ENCODE results near the gene NKAIN2. TPM values are rescaled to one million over a fixed set of nuclear protein-coding genes. Genes with fewer than 3 reads are reported as not detected.
"Not testable (repeated sequence)": the region's sequence is repeated elsewhere in the genome, so short reads cannot be mapped to it uniquely, and the experiment has no call there.

The NKAIN2 gene
- polyA plus RNA-seq, 1 donor (not counting 4 experiments of a cell fraction or from before 2014, with no cell fraction given) = 0.13 TPM

DNA sequence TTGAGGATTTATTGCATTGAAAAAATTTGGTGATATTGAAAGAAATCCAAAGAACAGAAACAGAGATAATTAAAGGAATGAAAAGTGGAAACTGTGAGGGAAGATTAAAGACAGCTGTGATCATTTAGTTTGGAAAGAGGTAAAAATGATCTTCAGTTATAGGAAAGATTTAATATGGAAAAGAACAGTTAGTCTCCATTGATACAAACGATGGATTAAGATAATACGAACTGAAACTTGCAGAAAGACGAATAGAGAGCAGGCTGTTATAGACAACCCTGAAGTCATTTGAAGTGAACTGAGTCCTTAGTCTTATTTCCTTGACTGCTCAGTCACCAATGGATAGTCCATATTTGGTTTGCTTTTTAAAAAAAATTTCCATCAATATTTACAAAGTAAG lies 360.0 kb downstream of the NKAIN2 start:
- no peak for FAIRE-seq

DNA sequence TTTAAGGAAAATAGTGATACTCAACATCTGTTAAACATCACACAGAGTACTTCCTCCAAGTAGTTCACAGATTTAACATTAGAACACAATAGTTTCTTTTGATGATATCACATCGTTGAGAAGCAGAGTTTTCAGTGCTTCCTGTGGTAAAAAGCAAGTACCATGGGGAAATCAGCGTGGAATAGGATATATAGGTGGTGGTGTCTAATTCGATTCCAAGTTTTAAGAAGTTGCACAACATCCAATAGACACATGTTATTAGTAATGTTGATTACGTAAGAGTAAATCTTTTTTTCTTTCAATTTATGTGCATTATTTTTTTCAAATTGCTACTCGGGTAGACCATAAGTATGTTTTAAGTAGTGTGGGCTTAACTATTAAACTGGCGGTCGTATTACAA lies 360.7 kb downstream of the NKAIN2 start:
- no peaks in the 10 kb centered on the region for H3K9me3 ChIP-seq (ENCODE audit: control insufficient read depth, low read depth, low read length)
- H3K27ac ChIP-seq (ENCODE audit: control insufficient read depth, insufficient read depth, low read length) = no peak overlapping the region
- dilution Hi-C loops (cut with MboI; ENCODE audit: extremely low pct_ligation_motif_present, low sequenced_read_pairs) = no loop called here
- no peak for DNase-seq (ENCODE audit: low read depth, low spot score)
- FAIRE-seq = no peak
- TF ChIP-seq, protein P1, sequence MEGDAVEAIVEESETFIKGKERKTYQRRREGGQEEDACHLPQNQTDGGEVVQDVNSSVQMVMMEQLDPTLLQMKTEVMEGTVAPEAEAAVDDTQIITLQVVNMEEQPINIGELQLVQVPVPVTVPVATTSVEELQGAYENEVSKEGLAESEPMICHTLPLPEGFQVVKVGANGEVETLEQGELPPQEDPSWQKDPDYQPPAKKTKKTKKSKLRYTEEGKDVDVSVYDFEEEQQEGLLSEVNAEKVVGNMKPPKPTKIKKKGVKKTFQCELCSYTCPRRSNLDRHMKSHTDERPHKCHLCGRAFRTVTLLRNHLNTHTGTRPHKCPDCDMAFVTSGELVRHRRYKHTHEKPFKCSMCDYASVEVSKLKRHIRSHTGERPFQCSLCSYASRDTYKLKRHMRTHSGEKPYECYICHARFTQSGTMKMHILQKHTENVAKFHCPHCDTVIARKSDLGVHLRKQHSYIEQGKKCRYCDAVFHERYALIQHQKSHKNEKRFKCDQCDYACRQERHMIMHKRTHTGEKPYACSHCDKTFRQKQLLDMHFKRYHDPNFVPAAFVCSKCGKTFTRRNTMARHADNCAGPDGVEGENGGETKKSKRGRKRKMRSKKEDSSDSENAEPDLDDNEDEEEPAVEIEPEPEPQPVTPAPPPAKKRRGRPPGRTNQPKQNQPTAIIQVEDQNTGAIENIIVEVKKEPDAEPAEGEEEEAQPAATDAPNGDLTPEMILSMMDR (optimal IDR thresholded peaks at IDR 0.05 in 1 of 3, IDR thresholded peaks at IDR 0.05 in 1 of 3, conservative IDR thresholded peaks at IDR 0.05 in 1 of 3; ENCODE audit: extremely low read depth in 1 of 3, insufficient read depth in 2 of 3, low read length in 3 of 3) = no peak
- TF ChIP-seq EZH2 (IDR thresholded peaks at IDR 0.05; ENCODE audit: low read length) = no peak
- no peaks in the 10 kb centered on the region for H4K20me1 ChIP-seq (ENCODE audit: control insufficient read depth, extremely low read depth, insufficient read depth, low read length)
- no peaks in the 10 kb centered on the region for H3K4me1 ChIP-seq (ENCODE audit: control insufficient read depth, extremely low read depth, insufficient read depth, low read length)
- no peak overlapping the region for H3K4me2 ChIP-seq (ENCODE audit: control insufficient read depth, extremely low read depth, insufficient read depth, low read depth, low read length)
- no peaks in the 10 kb centered on the region for H3K36me3 ChIP-seq (ENCODE audit: control insufficient read depth in 2 of 2, extremely low read depth in 1 of 2, insufficient read depth in 2 of 2, low read length in 2 of 2)
- no peaks in the 10 kb centered on the region for H3K9me1 ChIP-seq (ENCODE audit: control insufficient read depth, extremely low read depth, insufficient read depth, low read length)
- no peak overlapping the region for H3K4me3 ChIP-seq (ENCODE audit: control insufficient read depth in 2 of 3, extremely low read depth in 1 of 3, insufficient read depth in 2 of 3, low read depth in 1 of 3, low read length in 3 of 3)
- H2AFZ ChIP-seq (ENCODE audit: control insufficient read depth, low read length) = no peak overlapping the region
- H3K9ac ChIP-seq (ENCODE audit: control insufficient read depth, extremely low read depth, insufficient read depth, low read length) = no peak overlapping the region
- no peaks in the 10 kb centered on the region for H3K27me3 ChIP-seq (ENCODE audit: control insufficient read depth, extremely low read depth, insufficient read depth, low read length)
- no peaks in the 10 kb centered on the region for H3K79me2 ChIP-seq (ENCODE audit: control insufficient read depth, insufficient read depth, low read length)

More for the DNA sequence above, 360.0 kb downstream of the NKAIN2 start:
- Histone ChIP-seq H3K9me3 (ENCODE audit: control insufficient read depth, low read depth, low read length) (no peaks in the 10 kb centered on the region), H3K9me1 (ENCODE audit: control insufficient read depth, extremely low read depth, insufficient read depth, low read length) (no peaks in the 10 kb centered on the region), H3K9ac (ENCODE audit: control insufficient read depth, extremely low read depth, insufficient read depth, low read length) (no peak overlapping the region), H3K27me3 (ENCODE audit: control insufficient read depth, extremely low read depth, insufficient read depth, low read length) (no peaks in the 10 kb centered on the region), H3K79me2 (ENCODE audit: control insufficient read depth, insufficient read depth, low read length) (no peaks in the 10 kb centered on the region), H3K4me1 (ENCODE audit: control insufficient read depth, extremely low read depth, insufficient read depth, low read length) (no peaks in the 10 kb centered on the region), H3K36me3 (ENCODE audit: control insufficient read depth in 2 of 2, extremely low read depth in 1 of 2, insufficient read depth in 2 of 2, low read length in 2 of 2) (no peaks in the 10 kb centered on the region), H3K4me2 (ENCODE audit: control insufficient read depth, extremely low read depth, insufficient read depth, low read depth, low read length) (no peak overlapping the region), H3K27ac (ENCODE audit: control insufficient read depth, insufficient read depth, low read length) (no peak overlapping the region), H3K4me3 (ENCODE audit: control insufficient read depth in 2 of 3, extremely low read depth in 1 of 3, insufficient read depth in 2 of 3, low read depth in 1 of 3, low read length in 3 of 3) (no peak overlapping the region), H4K20me1 (ENCODE audit: control insufficient read depth, extremely low read depth, insufficient read depth, low read length) (no peaks in the 10 kb centered on the region), H2AFZ (ENCODE audit: control insufficient read depth, low read length) (no peak overlapping the region)
- TF ChIP-seq, protein P1 (optimal IDR thresholded peaks at IDR 0.05 in 1 of 3, IDR thresholded peaks at IDR 0.05 in 1 of 3, conservative IDR thresholded peaks at IDR 0.05 in 1 of 3; ENCODE audit: extremely low read depth in 1 of 3, insufficient read depth in 2 of 3, low read length in 3 of 3) = no peak
- TF ChIP-seq EZH2 (IDR thresholded peaks at IDR 0.05; ENCODE audit: low read length) = no peak
- dilution Hi-C loops (cut with MboI; ENCODE audit: extremely low pct_ligation_motif_present, low sequenced_read_pairs) = no loop called here
- DNase-seq (ENCODE audit: low read depth, low spot score) = no peak

DNA sequence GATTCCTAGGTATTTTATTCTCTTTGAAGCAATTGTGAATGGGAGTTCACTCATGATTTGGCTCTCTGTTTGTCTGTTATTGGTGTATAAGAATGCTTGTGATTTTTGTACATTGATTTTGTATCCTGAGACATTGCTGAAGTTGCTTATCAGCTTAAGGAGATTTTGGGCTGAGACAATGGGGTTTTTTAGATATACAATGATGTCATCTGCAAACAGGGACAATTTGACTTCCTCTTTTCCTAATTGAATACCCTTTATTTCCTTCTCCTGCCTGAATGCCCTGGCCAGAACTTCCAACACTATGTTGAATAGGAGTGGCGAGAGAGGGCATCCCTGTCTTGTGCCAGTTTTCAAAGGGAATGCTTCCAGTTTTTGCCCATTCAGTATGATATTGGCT lies 363.6 kb downstream of the NKAIN2 start:
- H3K4me1 ChIP-seq (ENCODE audit: control insufficient read depth, extremely low read depth, insufficient read depth, low read length); H3K9ac ChIP-seq (ENCODE audit: control insufficient read depth, extremely low read depth, insufficient read depth, low read length); H3K4me3 ChIP-seq (ENCODE audit: control insufficient read depth in 2 of 3, extremely low read depth in 1 of 3, insufficient read depth in 2 of 3, low read depth in 1 of 3, low read length in 3 of 3); dilution Hi-C loops (cut with MboI; ENCODE audit: extremely low pct_ligation_motif_present, low sequenced_read_pairs); FAIRE-seq; H3K27me3 ChIP-seq (ENCODE audit: control insufficient read depth, extremely low read depth, insufficient read depth, low read length); H3K4me2 ChIP-seq (ENCODE audit: control insufficient read depth, extremely low read depth, insufficient read depth, low read depth, low read length); H3K9me3 ChIP-seq (ENCODE audit: control insufficient read depth, low read depth, low read length); H3K9me1 ChIP-seq (ENCODE audit: control insufficient read depth, extremely low read depth, insufficient read depth, low read length); H4K20me1 ChIP-seq (ENCODE audit: control insufficient read depth, extremely low read depth, insufficient read depth, low read length); H2AFZ ChIP-seq (ENCODE audit: control insufficient read depth, low read length); DNase-seq (ENCODE audit: low read depth, low spot score); H3K27ac ChIP-seq (ENCODE audit: control insufficient read depth, insufficient read depth, low read length); H3K36me3 ChIP-seq (ENCODE audit: control insufficient read depth in 2 of 2, extremely low read depth in 1 of 2, insufficient read depth in 2 of 2, low read length in 2 of 2); H3K79me2 ChIP-seq (ENCODE audit: control insufficient read depth, insufficient read depth, low read length): not testable (repeated sequence)
